GM08714 (cell line): Measurements from ENCODE around the gene SPOPL.

Experiments
- H3K4me3 ChIP-seq: fragments of 200-500 bp; sonication (Bioruptor generic); 2 replicates; pipeline ENCODE4 v1.5.1; 2014; ENCODE audit warnings: mild to moderate bottlenecking, low read length, inconsistent platforms
- ZNF274 ChIP-seq: IDR thresholded peaks from 2 replicates; pipeline ENCODE4 v1.6.1; 2012; ENCODE audit warnings: mild to moderate bottlenecking, low read depth, low read length

The SPOPL gene

DNA sequence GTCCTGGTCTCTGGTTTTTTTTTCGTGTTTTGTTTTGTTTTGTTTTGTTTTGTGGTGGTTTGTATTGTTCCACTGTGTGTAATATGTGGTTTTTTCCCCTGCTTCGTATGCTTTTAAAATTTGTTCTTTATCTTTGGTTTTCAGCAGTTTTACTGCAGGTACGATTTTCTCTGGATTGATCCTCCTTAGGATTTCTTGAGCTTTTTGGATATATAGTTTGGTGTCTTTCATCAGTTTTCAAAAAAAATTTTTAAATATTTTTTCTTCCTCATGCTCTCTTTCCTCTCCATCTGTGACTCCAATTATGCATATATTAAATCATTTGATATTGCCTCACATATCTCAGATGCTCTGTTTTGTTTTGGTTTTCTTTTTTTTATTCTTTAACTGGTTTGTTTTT lies 78.0 kb downstream of the SPOPL start:
- TF ChIP-seq ZNF274, result no peak
- H3K4me3 ChIP-seq, result no peak overlapping the region

DNA sequence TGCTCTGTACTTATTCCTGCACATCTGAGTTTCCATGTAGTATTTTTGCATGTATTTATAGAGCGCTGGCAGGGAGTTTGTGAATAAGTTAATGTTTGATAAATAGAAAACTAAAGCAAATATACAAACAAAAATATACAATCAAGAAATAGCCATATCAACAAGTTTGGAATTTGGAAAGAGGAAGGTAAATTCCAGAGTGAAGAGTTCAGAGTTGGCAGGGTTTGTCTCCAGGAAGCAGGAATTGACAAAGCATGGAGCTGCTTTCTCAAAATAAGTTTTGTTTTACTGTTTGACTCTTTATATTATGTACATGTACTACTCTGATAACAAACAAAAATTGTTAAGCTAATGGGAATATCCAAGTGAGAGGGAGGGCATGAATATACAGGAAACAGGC lies 80.3 kb downstream of the SPOPL start:
- TF ChIP-seq ZNF274, result no peak
- H3K4me3 ChIP-seq, result no peak overlapping the region

DNA sequence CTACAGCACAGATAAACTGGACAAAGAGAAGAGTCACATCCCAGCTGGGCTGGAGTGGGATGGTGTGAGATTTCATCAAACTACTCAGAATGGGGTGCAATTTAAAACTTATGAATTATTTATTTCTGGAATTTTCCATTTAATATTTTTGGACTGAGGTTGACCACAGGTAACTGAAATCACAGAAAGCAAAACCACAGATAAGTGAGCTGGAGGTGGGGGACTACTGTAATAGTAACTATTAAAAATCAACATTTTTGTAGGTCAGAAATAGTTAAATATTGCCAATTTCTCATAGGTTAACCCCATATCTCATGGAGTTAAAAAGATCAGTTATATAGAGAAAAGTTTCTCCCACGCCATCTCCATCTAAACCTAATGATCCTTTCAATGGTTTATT lies 88.1 kb downstream of the SPOPL start:
- TF ChIP-seq ZNF274, result no peak
- H3K4me3 ChIP-seq, result no peak overlapping the region

DNA sequence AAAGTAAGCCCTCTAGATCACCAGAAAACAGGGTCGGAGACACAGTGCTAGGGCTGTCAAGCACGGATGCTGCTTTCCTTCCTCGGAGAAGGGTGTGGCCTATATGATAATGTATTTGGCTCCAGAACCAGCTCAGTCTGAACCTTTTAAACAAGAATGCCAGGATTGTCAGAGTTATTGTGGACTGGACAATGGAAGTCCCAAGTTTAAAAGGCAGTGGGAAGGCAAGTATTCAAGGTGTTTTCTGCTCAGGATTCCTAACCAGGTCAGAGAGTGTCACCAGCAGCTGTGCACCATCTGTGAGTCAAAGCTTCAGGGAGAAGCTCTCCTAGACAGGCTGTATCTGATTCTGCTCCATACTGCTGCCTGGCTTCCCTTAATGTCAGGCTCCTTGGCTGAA lies 94.8 kb downstream of the SPOPL start:
- no peak for TF ChIP-seq ZNF274
- H3K4me3 ChIP-seq, result no peak overlapping the region

DNA sequence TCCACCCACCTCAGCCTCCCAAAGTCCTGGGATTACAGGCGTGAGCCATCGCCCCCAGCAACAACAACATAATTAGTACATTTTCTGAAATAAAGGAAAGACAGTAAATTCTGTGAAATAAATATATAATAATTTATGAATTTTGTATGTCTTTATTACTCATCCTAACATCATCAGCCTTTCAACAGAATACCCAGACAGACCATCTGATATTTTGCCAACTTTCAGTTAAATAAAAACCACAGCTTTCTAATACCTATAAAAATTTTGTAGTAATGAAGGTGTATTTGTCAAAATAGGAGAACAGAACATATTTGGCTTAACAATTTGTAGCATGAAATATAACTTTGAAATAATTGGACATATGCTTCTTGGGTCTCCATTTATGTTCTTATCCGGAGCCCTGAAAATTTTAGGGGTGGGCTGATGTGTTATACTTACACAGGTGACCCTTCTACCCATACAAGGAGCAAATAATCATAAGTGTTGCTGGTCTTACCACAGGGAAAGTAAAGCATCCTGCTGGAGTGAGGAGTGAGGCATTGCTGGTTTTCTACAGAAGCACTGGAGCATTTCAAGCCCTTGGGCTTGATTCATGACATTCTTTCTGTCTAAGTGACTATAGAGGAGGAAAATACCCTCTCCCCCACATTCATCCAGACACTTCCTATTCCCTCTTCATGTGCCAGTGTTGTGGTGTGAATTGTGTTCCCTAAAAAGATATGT lies 99.3 kb downstream of the SPOPL start:
- no peak for TF ChIP-seq ZNF274
- H3K4me3 ChIP-seq, result no peak overlapping the region

DNA sequence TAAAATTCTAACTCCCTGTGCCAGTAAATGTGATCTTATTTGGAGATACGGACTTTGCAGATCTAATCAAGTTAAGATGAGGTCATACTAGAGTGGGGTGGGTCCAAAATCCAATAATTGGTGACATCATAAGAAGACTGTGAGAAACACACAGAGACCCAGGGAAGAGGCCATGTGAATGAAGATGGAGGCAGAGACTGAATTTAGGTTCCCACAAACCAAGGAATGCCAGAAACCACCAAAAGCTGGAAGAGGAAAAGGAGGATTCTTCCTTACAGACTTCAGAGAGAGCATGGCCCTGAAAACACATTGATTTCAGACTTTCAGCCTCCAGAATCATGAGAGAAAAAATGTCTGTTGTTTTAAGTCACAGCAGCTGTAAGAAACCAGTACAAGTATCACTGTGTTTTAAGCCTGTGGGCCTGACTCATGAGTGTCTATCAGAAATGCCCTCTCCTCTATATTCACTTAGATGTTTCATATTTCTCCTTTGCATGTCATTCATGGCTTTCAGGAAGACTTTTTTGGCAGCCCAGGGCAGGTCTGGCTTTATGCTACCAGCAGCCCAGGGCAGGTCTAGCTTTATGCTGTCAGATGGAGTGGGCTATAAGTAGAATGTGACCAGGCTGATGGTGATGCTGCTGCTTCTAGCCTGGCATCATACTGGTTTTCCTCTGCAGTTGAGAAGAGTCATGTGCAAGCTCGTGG lies 100.0 kb downstream of the SPOPL start:
- TF ChIP-seq ZNF274, result no peak
- H3K4me3 ChIP-seq, result no peak overlapping the region

DNA sequence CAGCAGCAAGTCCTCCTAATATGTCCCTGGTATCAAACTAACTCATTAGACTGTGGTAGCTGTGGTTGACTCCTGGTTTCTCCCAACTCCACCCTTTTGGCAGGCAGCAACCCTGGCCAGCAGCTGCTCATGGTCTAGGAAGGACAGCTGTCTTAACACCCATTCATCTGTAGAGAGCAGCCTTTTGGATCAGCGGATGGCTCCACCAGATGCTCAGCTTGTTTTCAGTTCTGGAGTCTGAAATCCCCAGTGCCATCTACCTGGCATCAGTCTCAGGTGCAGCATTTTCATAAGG lies 100.5 kb downstream of the SPOPL start:
- H3K4me3 ChIP-seq, result no peak overlapping the region
- no peak for TF ChIP-seq ZNF274

DNA sequence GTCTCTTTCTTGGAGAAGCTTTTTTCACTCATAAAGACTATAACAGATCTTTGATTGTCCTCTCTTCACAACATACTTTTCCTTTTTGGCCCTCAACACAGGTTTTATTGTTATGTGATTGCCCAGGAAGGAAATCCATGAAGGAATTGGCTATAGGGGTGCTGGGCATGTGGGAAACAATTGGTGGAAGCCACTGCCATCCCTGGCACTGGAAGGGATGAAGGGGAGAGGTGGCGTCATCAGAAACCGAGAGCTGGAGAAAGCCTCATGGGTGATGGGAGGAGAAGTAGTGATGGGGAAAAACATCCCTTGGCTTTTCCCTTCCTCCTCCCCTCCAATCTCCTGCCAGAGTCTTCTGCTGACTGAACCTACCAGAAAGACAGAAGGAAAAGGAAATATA lies 106.2 kb downstream of the SPOPL start:
- no peak overlapping the region for H3K4me3 ChIP-seq
- TF ChIP-seq ZNF274, result no peak

DNA sequence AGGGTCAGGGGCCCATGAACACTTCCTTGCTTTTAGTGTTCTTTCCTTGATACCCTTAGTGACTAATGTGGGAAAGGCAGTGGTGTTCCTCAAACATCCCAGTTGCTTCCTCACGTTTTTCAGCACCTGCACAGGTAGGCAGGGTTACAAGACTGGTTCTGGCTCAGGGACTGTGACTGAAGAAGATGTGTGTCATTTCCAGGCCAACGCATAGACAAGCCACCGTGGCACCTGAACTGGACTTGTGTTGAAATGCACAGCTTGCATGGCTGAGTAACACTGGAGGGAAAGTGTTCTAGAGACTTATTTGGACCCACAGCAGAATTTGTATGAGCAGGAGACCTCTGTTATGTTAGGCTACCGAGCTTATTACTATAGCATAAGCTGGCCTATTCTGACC lies 107.9 kb downstream of the SPOPL start:
- no peak for TF ChIP-seq ZNF274

DNA sequence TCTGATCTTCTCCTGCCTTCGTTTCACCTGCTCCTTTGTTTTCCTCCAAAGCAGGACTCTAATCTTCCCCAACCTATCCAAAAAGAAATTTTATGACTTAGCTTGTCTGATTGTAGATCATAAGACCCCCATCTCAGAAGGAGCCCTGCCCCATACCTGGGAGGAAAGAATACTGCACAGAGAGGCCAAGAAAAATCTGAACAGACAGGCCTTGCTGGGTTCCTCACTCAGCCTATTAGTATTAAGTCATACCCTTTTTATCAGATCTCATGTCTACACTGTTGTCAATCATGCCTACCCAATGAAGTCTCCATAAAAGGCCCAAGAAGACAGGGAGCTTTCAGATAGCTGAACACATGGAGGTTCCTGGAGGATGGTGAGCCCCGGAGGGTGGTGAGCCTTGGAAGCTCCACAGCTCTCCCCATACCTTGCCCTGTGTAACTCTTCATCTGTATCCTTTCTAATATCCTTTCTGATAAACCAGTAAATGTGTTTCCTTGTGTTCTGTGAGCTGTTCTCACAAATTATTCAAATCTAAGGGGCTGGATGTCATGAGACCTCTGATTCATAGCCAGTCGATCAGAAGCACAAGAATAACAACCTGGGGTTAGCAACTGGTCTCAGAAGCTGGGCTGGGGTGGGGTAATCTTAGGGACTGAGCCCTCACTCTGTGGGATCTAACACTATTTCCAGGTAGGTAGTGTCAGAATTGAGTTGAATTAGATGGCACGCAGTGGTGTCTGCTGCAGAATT lies 108.8 kb downstream of the SPOPL start:
- H3K4me3 ChIP-seq, result no peak overlapping the region
- no peak for TF ChIP-seq ZNF274

More for the DNA sequence above, 107.9 kb downstream of the SPOPL start:
- no peak overlapping the region for H3K4me3 ChIP-seq

DNA sequence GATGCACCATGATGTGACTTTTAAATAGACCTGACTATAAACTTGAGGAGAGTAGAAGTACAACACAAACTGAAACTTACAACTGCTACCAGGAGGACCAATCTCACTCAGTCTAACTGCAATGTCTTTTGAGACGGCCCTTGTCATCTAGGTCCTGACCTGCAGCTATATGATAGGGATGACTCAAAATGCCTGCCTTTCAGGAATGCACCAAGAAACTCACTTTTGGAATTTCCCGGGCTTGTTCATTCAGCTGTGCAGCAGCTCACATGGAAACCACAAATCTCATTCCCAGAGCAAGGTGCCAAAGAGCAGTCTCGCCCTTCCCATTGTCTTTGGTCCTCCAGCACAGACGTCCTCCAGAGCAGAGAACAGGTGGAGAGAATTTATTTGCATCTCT lies 113.7 kb downstream of the SPOPL start:
- H3K4me3 ChIP-seq, result no peak overlapping the region
- no peak for TF ChIP-seq ZNF274

DNA sequence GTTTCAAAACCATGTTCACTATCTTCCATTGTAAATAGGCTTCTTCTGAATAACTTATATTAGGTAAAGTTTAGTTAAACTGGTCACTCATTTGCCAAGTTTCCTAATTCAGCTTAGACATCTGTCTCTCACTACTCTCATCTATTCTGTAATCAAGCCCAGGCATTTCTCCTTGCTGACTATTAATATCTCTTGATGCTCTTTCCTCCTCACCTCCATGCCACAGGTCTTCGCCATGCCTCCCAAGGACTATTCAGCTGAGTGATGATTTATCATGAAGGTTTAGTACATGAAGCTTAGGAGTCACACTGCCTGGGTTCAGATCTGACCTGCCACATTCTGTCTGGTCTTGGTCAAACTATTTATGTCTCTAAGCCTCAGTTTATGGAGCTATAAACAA lies 115.5 kb downstream of the SPOPL start:
- no peak for TF ChIP-seq ZNF274
- no peak overlapping the region for H3K4me3 ChIP-seq

DNA sequence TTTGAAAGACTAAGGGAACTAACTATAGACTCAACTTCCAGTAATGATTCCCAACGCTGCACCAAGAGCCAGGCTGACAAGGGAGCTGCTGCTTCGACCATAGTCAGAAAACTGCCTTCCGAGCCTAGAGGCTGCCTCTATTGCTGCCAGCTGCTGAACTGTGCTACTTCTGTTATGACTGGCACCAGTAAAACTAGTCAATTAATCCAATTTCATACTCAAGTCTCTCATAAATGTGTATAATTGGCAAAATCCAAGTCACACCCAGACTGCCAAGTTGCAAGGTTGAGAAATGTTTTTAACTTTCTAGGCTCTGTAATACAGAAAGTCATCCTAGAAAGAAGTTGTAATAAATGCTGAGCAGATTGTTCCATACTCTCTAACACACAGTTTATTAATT lies 117.4 kb downstream of the SPOPL start:
- no peak for TF ChIP-seq ZNF274

DNA sequence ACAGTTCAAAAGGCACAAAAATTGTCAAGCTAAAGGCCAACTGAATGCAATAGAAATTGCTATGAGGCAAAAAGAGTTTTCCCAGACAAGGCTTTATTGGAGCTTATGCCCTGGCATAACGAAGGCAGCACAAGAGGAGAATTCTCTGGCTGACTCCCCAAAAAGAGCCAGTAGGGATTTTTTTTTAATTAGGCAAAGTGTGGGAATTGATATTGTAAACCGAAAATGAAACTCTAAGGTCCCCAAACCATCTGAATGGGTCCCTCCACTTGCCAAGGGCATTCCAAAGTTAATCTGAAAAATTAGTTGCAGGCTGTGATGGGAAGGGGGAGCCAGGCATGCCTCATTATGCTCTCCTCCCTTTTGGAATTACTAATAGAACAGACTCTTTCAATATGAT lies 118.9 kb downstream of the SPOPL start:
- H3K4me3 ChIP-seq, result no peak overlapping the region
- TF ChIP-seq ZNF274, result no peak

More for the DNA sequence above, 117.4 kb downstream of the SPOPL start:
- H3K4me3 ChIP-seq, result no peak overlapping the region

DNA sequence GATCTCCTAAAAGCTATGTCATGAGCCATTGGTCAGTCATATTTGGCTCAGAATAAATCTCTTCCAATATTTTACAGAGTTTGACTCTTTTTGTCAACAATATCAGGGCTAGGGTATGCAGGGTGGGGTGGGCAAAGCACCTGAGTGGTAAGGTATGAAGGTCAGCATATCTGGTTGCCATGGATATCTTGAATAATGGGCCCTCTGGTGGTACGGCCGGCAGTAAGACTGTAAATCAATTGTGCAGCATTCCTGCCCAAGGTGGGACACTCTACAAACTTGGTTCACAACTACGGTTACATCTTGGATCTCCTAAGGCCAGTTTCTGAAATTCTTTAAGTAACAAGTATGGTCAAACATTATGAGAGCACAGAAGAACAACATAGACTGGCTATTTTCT lies 119.6 kb downstream of the SPOPL start:
- TF ChIP-seq ZNF274, result no peak
- H3K4me3 ChIP-seq, result no peak overlapping the region
